Kidney epithelial cell (primary cell): Measurements from ENCODE around the gene MAPKAP1. TPM values are rescaled to one million over a fixed set of nuclear protein-coding genes. Genes with fewer than 3 reads are reported as not detected.
A peak's percentile ranks its signal among the peaks of the same experiment; 100 is the strongest.

Source experiments
- DNase-seq: peaks from one replicate; pipeline ENCODE4 v3.0.0-alpha.2; 2010; ENCODE audit warnings: low read depth
- H3K27me3 ChIP-seq: 2 replicates; pipeline ENCODE4 v1.6.0; 2011; ENCODE audit warnings: low read length; ENCODE audit not compliant: control insufficient read depth, insufficient read depth
- H3K36me3 ChIP-seq: 2 replicates; pipeline ENCODE4 v1.5.1; 2011; ENCODE audit warnings: low read length; ENCODE audit not compliant: control insufficient read depth, insufficient read depth
- H3K4me3 ChIP-seq: 2 replicates; pipeline ENCODE4 v1.5.1; 2011; ENCODE audit warnings: low read depth, mild to moderate bottlenecking, control low read depth, low read length
- CTCF ChIP-seq: IDR thresholded peaks from 2 replicates; pipeline ENCODE4 v1.5.1; 2011; ENCODE audit warnings: mild to moderate bottlenecking, moderate library complexity, low read length, control low read depth, inconsistent platforms; ENCODE audit not compliant: insufficient read depth, poor library complexity, severe bottlenecking
- total RNA-seq: library from RNA; depleted of rRNA; stranded (reverse); fragments of >200 nt; gene quantifications from 2 replicates; pipeline ENCODE4 v1.2.3, GENCODE V29; 2015

MAPKAP1 gene
- total RNA-seq, 1 donor from 2014 or later = 101 TPM

GRCh38 chr9:125750627-125751011 lies 43.6 kb upstream of the MAPKAP1 start:
- DNase-seq = no peak
- no peak for TF ChIP-seq CTCF
- H3K27me3 ChIP-seq = no peaks in the 10 kb centered on the region
- H3K4me3 ChIP-seq = no peak overlapping the region
- no peaks in the 10 kb centered on the region for H3K36me3 ChIP-seq

GRCh38 chr9:125749951-125750626 lies 43.1 kb upstream of the MAPKAP1 start:
- Histone ChIP-seq H3K4me3 (no peak overlapping the region), H3K27me3 (no peaks in the 10 kb centered on the region), H3K36me3 (no peaks in the 10 kb centered on the region)
- no peak for TF ChIP-seq CTCF
- DNase-seq = no peak

- no peak overlapping the region for H3K4me3 ChIP-seq
- no peaks in the 10 kb centered on the region for H3K27me3 ChIP-seq
- no peak for DNase-seq
These were observed 42.4 kb upstream of the MAPKAP1 start for GRCh38 chr9:125749287-125749935.

GRCh38 chr9:125748446-125749099 lies 41.6 kb upstream of the MAPKAP1 start:
- TF ChIP-seq CTCF = no peak
- Histone ChIP-seq H3K4me3 (peak overlapping the region; percentile 63), H3K27me3 (no peaks in the 10 kb centered on the region), H3K36me3 (no peaks in the 10 kb centered on the region)
- no peak for DNase-seq

More at GRCh38 chr9:125749287-125749935, 42.4 kb upstream of the MAPKAP1 start:
- H3K36me3 ChIP-seq = no peaks in the 10 kb centered on the region
- no peak for TF ChIP-seq CTCF

GRCh38 chr9:125747765-125748445 lies 40.9 kb upstream of the MAPKAP1 start:
- H3K27me3 ChIP-seq = no peaks in the 10 kb centered on the region
- H3K4me3 ChIP-seq = peak overlapping the region; percentile 63
- no peak for DNase-seq
- no peaks in the 10 kb centered on the region for H3K36me3 ChIP-seq
- TF ChIP-seq CTCF = no peak
